Measurements from ENCODE around the gene LHFPL3. TPM values are rescaled to one million over a fixed set of nuclear protein-coding genes. Genes with fewer than 3 reads are reported as not detected.

Gene LHFPL3
- total RNA-seq, 1 experiment from 2014 or later = not detected

- Mint-ChIP-seq H3K4me3 (no peak overlapping the region), H3K4me1 (0 out of 4 replicates have a peak, but pooled peaks cover 0 to 2% of the 10 kb centered on the region in 2 experiments), H3K27ac (no peak overlapping the region), H3K9me3 (peaks cover 25 to 28% of the 10 kb centered on the region in 2 experiments), H3K27me3 (ENCODE audit: low read depth) (peaks cover 38% of the 10 kb centered on the region), H3K36me3 (ENCODE audit: insufficient read depth in 1 of 3, low read depth in 3 of 3) (peaks cover 5 to 8% (median 7%) of the 10 kb centered on the region in 3 experiments; a peak in 5 of 7 replicates)
- H4K20me1 ChIP-seq (ENCODE audit: control insufficient read depth, insufficient read depth, insufficient read length) = no peaks in the 10 kb centered on the region
- H2BK5ac ChIP-seq (ENCODE audit: insufficient read length, low read length) = no peak overlapping the region
- no peaks in the 10 kb centered on the region for H3K9me3 ChIP-seq (ENCODE audit: control insufficient read depth, low read depth, low read length)
- no peak overlapping the region for H3K14ac ChIP-seq (ENCODE audit: insufficient read depth, low read length)
- no peak overlapping the region for H3K23ac ChIP-seq (ENCODE audit: insufficient read length, low read depth, low read length)
- H4K5ac ChIP-seq (ENCODE audit: insufficient read length, low read depth, low read length) = no peak overlapping the region
- H3K4me2 ChIP-seq (ENCODE audit: insufficient read depth, insufficient read length, low read length) = no peak overlapping the region
- H3K79me1 ChIP-seq (ENCODE audit: insufficient read depth, low read depth, low read length, poor library complexity, severe bottlenecking) = no peaks in the 10 kb centered on the region
- no peaks in the 10 kb centered on the region for H3K4me1 ChIP-seq (ENCODE audit: insufficient read depth, low read length)
- H2BK20ac ChIP-seq (ENCODE audit: low read depth, low read length, poor library complexity, severe bottlenecking) = no peak overlapping the region
- H3K4ac ChIP-seq (ENCODE audit: low read depth, low read length) = no peak overlapping the region
- no peaks in the 10 kb centered on the region for H3K79me2 ChIP-seq (ENCODE audit: insufficient read depth, low read length)
- H3K27me3 ChIP-seq (ENCODE audit: insufficient read depth, low read length) = no peaks in the 10 kb centered on the region; the same call in 1 of the 2 replicates
- no peak for DNase-seq
- no CpG with 5 or more reads among the region's 5 CpGs for WGBS (ENCODE audit: extremely low coverage, insufficient read length, low lambda C conversion rate)
- no peak overlapping the region for H2BK12ac ChIP-seq (ENCODE audit: insufficient read length, low read depth, low read length)
- no peak overlapping the region for H4K91ac ChIP-seq (ENCODE audit: insufficient read length, low read depth, low read length)
- H2BK15ac ChIP-seq (ENCODE audit: low read depth, low read length) = no peak overlapping the region
- H3K9ac ChIP-seq (ENCODE audit: extremely low read depth, insufficient read length, low read length) = no peak overlapping the region
- H2AFZ ChIP-seq (ENCODE audit: low read length) = no peak overlapping the region
- no peak overlapping the region for H3T11ph ChIP-seq (ENCODE audit: low read length)
- no peaks in the 10 kb centered on the region for H3K23me2 ChIP-seq (ENCODE audit: insufficient read length, low read depth, low read length, poor library complexity, severe bottlenecking)
- no peak overlapping the region for H2AK5ac ChIP-seq (ENCODE audit: insufficient read length, low read length)
- H4K8ac ChIP-seq (replicated peaks; ENCODE audit: insufficient read length, low read depth, low read length) = no peak overlapping the region
- H3K27ac ChIP-seq (ENCODE audit: insufficient read length, low read depth, low read length) = no peak overlapping the region
- TF ChIP-seq CTCF (conservative IDR thresholded peaks at IDR 0.05) = no peak
- H2BK120ac ChIP-seq (ENCODE audit: low read depth, low read length, poor library complexity, severe bottlenecking) = no peak overlapping the region
- no peak overlapping the region for H3K18ac ChIP-seq (ENCODE audit: insufficient read length, low read depth, low read length)
- no peak overlapping the region for H3K56ac ChIP-seq (ENCODE audit: insufficient read length, low read depth, low read length)
Measured at GRCh38 chr7:104861729-104862390, 533.5 kb downstream of the LHFPL3 start.
